Measurements from ENCODE around the gene VPS13D.
A peak's percentile ranks its signal among the peaks of the same experiment; 100 is the strongest.
"Not testable (repeated sequence)": the region's sequence is repeated elsewhere in the genome, so short reads cannot be mapped to it uniquely, and the experiment has no call there.

VPS13D gene

GRCh38 chr1:12196641-12197482 is 33.0 kb upstream of the VPS13D start:
- peak; percentile 78 for DNase-seq (ENCODE audit: low read depth, low spot score)

- no peak for DNase-seq (ENCODE audit: low read depth, low spot score)
These were observed 32.3 kb upstream of the VPS13D start for GRCh38 chr1:12197483-12197880.

DNA sequence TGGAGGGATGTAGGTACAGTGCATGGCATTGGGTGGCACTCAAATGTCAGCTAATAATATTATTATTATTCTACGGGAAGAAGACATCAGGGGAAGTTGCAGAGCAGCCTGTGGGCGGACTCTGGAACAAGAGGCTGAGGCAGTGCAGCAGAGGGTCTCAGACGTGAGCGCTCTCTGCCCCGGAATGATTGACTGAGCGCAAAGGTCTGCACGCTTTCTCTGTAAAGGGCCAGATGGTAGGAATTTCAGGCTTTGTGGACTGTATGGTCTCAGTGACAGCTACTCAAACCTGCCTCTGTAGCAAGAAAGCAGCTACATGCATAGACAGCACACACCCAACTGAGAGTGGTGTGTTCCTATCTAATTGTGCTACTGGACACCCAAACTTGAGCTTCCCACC is 29.6 kb upstream of the VPS13D start:
- DNase-seq (ENCODE audit: low read depth, low spot score) = no peak

DNA sequence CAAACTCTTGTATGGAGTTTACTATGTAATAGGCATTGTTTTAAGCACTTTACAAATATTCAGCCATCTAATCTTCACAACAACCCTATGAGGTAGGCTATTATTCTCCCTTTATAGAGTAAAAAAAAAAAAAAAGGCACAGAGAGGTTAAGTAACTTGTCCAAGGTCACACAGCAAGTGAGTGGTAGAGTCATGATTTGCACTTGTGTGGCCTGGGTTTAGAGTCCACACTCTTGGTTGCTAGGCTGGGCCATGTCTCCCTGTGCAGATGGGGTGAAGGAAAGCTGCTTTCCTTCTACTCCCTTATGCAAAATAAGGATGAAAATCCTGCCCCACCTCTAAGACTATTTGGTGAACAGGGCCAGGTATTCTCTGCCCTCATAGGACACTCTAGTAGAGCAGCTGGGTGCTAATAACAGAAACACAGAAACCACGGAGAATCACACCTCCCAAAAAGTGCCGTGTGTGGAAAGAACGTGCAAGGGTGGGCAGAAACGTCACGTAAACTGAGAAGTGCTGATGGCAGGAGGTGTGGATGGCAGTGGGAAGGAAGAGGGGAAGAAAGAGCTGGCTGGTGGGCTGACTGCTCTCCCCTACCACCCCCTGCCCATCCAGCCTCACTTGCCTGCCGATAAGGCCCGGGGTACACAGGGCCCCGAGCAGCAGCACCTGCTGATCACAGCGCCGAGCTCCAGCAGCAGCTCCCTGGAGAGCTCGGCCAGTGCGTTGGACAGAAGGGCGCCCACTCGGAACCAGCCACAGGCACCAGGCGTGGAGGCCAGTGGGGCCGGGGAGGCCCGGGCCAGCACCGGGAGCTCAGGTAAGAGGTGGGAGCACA is 28.3 kb upstream of the VPS13D start:
- DNase-seq (ENCODE audit: low read depth, low spot score) = no peak

GRCh38 chr1:12202190-12202497 is 27.7 kb upstream of the VPS13D start:
- DNase-seq (ENCODE audit: low read depth, low spot score) = no peak

GRCh38 chr1:12202577-12202976 is 27.3 kb upstream of the VPS13D start:
- DNase-seq (ENCODE audit: low read depth, low spot score) = no peak

DNA sequence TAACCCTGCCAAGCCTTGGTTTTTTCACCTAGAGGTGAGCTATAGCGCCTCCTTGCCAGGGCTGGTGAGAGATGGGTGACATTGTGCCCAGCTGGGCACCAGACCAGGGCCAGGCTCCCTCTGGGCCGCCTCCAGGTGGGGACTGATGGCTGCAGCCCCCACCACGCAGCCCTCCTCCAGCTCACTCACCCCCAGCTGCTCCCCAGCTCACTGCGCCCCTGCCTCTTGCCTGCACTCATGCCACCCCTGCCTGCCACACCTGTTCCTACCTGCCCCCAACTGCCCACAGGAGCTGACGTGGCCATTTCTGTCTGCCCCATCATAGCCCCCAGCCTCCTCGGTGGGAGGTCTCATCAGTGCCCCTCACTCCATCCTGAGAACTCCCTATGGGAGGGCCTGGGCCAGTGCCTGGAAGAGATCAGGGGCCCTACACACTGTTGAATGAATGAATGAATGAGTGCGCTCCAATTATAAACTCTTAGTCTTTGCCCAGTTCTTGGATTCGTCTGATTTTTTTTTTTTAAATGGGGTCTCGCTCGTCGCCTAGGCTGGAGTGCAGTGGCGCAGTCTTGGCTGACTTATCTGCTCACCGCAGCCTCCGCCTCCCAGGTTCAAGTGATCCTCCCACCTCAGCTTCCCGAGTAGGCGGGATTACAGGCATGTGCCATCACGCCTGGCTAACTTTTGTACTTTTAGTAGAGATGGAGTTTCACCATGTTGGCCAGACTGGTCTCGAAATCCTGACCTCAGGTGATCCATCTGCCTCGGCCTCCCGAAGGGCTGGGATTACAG is 26.4 kb upstream of the VPS13D start:
- no peak for DNase-seq (ENCODE audit: low read depth, low spot score)

DNA sequence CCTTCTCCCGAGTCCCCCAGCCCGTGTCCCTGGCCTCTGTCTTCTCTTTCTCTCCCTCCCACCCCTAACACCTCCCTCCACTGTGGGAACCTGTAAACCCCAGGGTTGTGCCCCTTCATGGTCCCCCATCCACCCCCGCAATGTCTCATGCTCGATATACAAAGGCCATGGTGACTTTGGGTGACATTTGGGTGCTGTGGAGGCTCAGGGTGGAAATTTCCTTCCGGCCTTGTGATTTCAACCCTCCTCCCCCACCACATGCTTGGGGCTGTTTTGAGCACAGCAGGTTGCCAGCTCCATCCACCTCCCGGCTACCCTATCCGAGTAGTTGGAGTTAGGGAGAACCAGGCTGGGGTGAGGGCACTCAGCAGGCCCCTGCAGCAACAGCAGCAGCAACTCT is 25.7 kb upstream of the VPS13D start:
- DNase-seq (ENCODE audit: low read depth, low spot score) = no peak

- DNase-seq (ENCODE audit: low read depth, low spot score) = no peak
These were observed 24.8 kb upstream of the VPS13D start for GRCh38 chr1:12204754-12205658.

- no peak for DNase-seq (ENCODE audit: low read depth, low spot score)
These were observed 23.6 kb upstream of the VPS13D start for GRCh38 chr1:12206238-12206637.

- DNase-seq (ENCODE audit: low read depth, low spot score) = no peak
These were observed 22.9 kb upstream of the VPS13D start for GRCh38 chr1:12206792-12207424.

- no peak for DNase-seq (ENCODE audit: low read depth, low spot score)
These were observed 21.6 kb upstream of the VPS13D start for GRCh38 chr1:12208271-12208670.

DNA sequence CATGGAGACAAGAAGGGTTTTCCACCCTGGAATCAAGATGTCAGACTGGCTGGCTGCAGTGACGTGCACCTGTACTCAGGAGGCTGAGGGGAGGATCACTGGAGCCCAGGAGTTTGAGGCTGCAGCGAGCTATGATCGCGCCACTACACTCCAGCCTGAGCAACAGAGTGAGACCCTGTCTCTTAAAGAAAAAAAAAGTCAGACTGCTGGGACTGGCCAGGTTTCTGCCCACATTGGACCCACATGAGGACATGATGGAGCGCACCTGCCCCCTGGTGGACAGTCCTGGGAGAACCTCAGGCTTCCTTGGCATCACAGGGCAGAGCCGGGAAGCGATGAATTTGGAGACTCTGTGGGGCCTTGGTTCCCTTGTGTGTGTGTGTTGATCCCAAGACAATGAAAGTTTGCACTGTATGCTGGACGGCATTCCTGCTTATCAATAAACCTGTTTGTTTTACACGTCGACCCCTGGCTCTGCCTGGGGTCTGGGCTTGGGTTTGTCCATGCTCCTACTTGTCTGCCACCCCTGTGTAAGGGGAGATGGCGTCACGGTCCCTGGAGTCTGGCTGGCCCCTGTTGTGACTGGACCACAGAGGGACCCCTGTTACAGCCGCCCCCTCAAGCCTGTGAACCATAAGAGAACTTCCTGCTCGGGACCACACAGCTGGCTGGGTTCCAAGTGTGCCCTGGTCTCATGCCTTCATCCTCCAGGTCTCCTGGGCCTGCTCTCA is 20.9 kb upstream of the VPS13D start:
- peak; percentile 90 for DNase-seq (ENCODE audit: low read depth, low spot score)

DNA sequence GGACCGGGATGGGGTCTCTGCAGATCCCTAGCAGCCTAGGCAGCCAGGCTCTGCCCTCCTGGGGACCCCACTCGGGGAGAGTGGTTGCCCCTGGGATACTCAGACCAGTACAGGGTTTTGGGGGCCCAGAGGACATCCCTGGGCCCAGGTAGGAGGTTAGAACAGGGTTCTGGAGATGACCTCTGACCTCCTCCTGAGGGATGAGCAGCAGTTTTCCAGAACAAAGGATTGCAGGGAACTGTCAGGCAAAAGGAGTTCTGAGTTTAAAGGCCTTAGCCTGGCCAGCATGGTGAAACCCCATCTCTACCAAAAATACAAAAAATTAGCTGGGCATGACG is 20.4 kb upstream of the VPS13D start:
- no peak for DNase-seq (ENCODE audit: low read depth, low spot score)

DNA sequence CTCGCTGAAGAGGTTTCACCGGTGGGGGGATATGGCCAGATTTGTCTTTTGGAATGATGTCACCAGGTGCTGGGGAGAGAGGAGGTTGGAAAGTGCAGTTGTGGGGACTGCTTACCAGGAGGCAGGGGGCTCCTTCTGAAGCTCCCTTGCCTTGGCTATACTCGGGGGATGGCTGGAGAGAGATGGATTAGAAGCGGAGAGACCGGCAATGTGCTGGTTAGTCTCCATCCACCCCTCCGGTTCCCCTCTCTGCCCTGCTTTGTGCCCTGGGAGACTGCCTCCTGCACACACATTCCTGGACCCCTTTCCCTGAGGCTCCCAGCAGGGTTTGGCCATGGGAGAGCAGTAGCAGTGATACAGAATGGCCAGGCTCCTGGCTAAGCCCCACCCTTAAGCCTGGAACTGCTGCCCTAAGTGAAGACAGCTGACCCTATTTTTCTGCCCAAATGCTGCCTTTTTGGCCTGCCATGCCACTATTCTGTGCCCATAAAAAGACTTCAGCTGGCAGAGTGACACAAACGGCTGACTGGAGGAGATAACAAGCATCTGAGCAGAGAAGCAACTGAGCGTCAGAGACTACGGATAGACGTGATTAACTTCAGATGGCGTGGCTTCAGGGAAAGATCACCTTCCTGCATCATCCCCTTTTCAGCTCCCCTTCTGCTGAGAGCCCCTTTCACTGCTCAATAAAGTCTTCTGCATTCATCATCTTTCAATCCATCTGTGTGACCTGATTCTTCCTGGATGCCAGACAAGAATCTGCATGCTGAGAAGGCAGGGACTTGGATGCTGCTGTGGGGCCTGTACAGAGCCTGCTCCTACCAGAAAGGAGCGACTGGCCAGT is 14.5 kb upstream of the VPS13D start:
- DNase-seq (ENCODE audit: low read depth, low spot score) = no peak

DNA sequence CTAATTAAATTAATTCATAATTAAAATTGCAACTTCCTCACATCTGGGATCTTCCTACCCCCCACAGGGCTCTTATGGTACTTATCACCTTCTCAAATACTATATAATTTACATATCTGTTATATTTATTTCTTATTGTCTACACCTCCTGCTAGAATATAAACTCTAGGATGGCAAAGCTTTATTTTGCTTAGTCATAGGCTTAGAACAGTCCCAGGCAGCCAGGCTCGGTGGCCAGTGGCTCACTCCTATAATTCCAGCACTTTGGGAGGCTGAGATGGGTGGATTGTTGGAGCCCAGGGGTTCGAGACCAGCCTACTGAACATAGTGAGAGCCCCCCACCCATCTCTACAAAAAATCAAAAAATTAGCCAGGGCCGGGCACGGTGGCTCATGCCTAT is 10.0 kb upstream of the VPS13D start:
- DNase-seq (ENCODE audit: low read depth, low spot score) = no peak

DNA sequence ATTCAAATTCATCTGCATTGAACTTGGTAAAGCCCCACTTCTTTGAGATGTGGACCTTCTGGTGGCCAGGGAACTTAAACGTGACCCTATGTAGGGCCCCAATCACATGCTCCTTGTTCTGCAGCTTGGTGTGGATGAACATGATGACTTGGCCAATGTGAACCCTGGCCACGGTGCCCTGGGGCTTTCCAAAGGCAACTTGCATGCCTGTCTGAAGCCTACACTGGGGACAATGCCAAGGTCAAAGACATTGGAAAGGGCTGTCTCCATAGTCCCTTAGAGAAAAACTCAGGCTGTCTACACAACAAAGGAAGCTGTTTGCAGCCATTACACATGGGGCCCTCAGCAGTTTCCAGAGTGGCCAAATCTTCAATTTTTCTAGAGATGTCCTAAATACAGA is 8.9 kb upstream of the VPS13D start:
- no peak for DNase-seq (ENCODE audit: low read depth, low spot score)

DNA sequence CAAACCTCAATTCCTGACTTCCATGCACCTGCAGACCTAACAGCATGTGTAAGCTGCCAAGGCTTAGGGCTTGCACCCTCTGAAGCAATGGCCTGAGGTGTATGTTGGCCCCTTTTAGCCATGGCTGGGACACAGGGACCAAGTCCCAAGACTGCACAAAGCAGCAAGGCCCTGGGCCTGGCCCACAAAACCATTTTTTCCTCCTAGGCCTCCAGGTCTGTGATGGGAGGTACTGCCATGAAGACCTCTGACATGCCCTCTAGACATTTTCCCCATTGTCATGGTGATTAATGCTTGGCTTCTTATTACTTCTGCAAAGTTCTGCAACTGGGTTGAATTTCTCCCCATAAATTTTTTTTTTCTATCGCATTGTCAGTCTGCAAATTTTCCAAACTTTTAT is 7.1 kb upstream of the VPS13D start:
- not testable (repeated sequence) for DNase-seq (ENCODE audit: low read depth, low spot score)

GRCh38 chr1:12224092-12224491 is 5.7 kb upstream of the VPS13D start:
- not testable (repeated sequence) for DNase-seq (ENCODE audit: low read depth, low spot score)

Data from ELF-1 (cell line).